HG03432 (cell line): ENCODE measurements around the gene FNIP2.

Experiments
- ATAC-seq: cut with Tn5 transposase; IDR thresholded peaks from one replicate; pipeline ENCODE4 v1.9.1; 2021; ENCODE audit warnings: mild to moderate bottlenecking, moderate library complexity; ENCODE audit not compliant: unreplicated experiment

Gene FNIP2

GRCh38 chr4:158760866-158761265 is 8.0 kb upstream of the FNIP2 start:
- no peak for ATAC-seq

GRCh38 chr4:158762553-158762952 is 6.3 kb upstream of the FNIP2 start:
- no peak for ATAC-seq

GRCh38 chr4:158763462-158763861 is 5.4 kb upstream of the FNIP2 start:
- no peak for ATAC-seq

- ATAC-seq = no peak
Measured at GRCh38 chr4:158766434-158767044, 2.3 kb upstream of the FNIP2 start.

GRCh38 chr4:158767451-158767850 is 1.4 kb upstream of the FNIP2 start:
- no peak for ATAC-seq

- ATAC-seq = peak; percentile 39
Measured at GRCh38 chr4:158769175-158769921, 522 bp downstream of the FNIP2 start.

- ATAC-seq = no peak
Measured at GRCh38 chr4:158770671-158771070, 1.8 kb downstream of the FNIP2 start.

- ATAC-seq = no peak
Measured at GRCh38 chr4:158771776-158772175, 3.0 kb downstream of the FNIP2 start.

- ATAC-seq = no peak
Measured at GRCh38 chr4:158775091-158775651, 6.3 kb downstream of the FNIP2 start.

GRCh38 chr4:158776106-158776505 is 7.3 kb downstream of the FNIP2 start:
- no peak for ATAC-seq

- ATAC-seq = no peak
Measured at GRCh38 chr4:158777423-158778155, 8.8 kb downstream of the FNIP2 start.

GRCh38 chr4:158778156-158778711 is 9.4 kb downstream of the FNIP2 start:
- ATAC-seq = peak; percentile 97

GRCh38 chr4:158778712-158779111 is 9.9 kb downstream of the FNIP2 start:
- ATAC-seq = no peak

- no peak for ATAC-seq
Measured at GRCh38 chr4:158781963-158782362, 13.1 kb downstream of the FNIP2 start.

- peak; percentile 58 for ATAC-seq
Measured at GRCh38 chr4:158782551-158783360, 13.9 kb downstream of the FNIP2 start.

GRCh38 chr4:158783785-158784184 is 15.0 kb downstream of the FNIP2 start:
- ATAC-seq = no peak

GRCh38 chr4:158785718-158786117 is 16.9 kb downstream of the FNIP2 start:
- ATAC-seq = no peak

- ATAC-seq = no peak
Measured at GRCh38 chr4:158786121-158786601, 17.3 kb downstream of the FNIP2 start.

GRCh38 chr4:158786955-158787354 is 18.1 kb downstream of the FNIP2 start:
- ATAC-seq = no peak
